Natural killer cell (primary cell): ENCODE results near the gene CERS4. TPM values are rescaled to one million over a fixed set of nuclear protein-coding genes. Genes with fewer than 3 reads are reported as not detected.

Experiments
- ATAC-seq, 3 donors: fragments of 150-1000 bp in 2 of 3; fragments of 200-7000 bp in 1 of 3; cut with Tn5 transposase; 1 replicate in 1 of 3; 2 replicates in 2 of 3; pipeline ENCODE4 v1.10.0; 2021; ENCODE audit warnings: mild to moderate bottlenecking in 2 of 3, moderate library complexity in 2 of 3
- DNase-seq, 2 donors: peaks; one replicate each; pipeline versions ENCODE4 v3.0.0 to v3.0.0-alpha.2; 2013 to 2021; ENCODE audit warnings: mixed read lengths in 1 of 2
- H3K27ac ChIP-seq: one replicate; pipeline ENCODE4 v1.5.1; 2013; ENCODE audit warnings: mild to moderate bottlenecking, low read length
- H3K27me3 ChIP-seq: one replicate; pipeline ENCODE4 v1.6.1; 2013; ENCODE audit warnings: low read length; ENCODE audit not compliant: control insufficient read depth, insufficient read depth
- H3K36me3 ChIP-seq: one replicate; pipeline ENCODE4 v1.6.1; 2013; ENCODE audit warnings: low read length; ENCODE audit not compliant: control insufficient read depth, insufficient read depth
- H3K4me1 ChIP-seq: one replicate; pipeline ENCODE4 v1.6.1; 2013; ENCODE audit warnings: low read length; ENCODE audit not compliant: control insufficient read depth, insufficient read depth
- H3K4me3 ChIP-seq: one replicate; pipeline ENCODE4 v1.5.1; 2013; ENCODE audit warnings: low read length
- H3K9me3 ChIP-seq: one replicate; pipeline ENCODE4 v1.6.1; 2013; ENCODE audit warnings: low read length; ENCODE audit not compliant: control insufficient read depth, insufficient read depth
- H3K27ac Mint-ChIP-seq, 2 donors: one replicate each; pipeline ENCODE4 v1.8.0; 2022; ENCODE audit warnings: mild to moderate bottlenecking in 2 of 2, mixed read lengths in 2 of 2, moderate library complexity in 1 of 2
- H3K27me3 Mint-ChIP-seq, 2 donors: one replicate each; pipeline ENCODE4 v1.8.0; 2022; ENCODE audit warnings: low read depth in 2 of 2, mixed read lengths in 2 of 2
- H3K36me3 Mint-ChIP-seq: one replicate; pipeline ENCODE4 v1.8.0; 2022; ENCODE audit warnings: mixed read lengths
- H3K4me1 Mint-ChIP-seq, 2 donors: one replicate each; pipeline ENCODE4 v1.8.0; 2022; ENCODE audit warnings: mixed read lengths in 2 of 2
- H3K4me3 Mint-ChIP-seq: one replicate; pipeline ENCODE4 v1.8.0; 2022; ENCODE audit warnings: mild to moderate bottlenecking, moderate library complexity, mixed read lengths
- H3K9me3 Mint-ChIP-seq, 2 donors: one replicate each; pipeline ENCODE4 v1.8.0; 2022; ENCODE audit warnings: mixed read lengths in 2 of 2
- CTCF ChIP-seq: fragments of 200-600 bp; IDR thresholded peaks from one replicate; pipeline ENCODE4 v1.8.0; 2022; ENCODE audit warnings: antibody characterized with exemption
- WGBS: methylation state at CpG from one replicate; pipeline ENCODE4 v1.1.7; 2013; ENCODE audit warnings: missing lambda C conversion rate; ENCODE audit not compliant: insufficient coverage; 5-methylcytosine and 5-hydroxymethylcytosine counted together
- intact Hi-C: fragments of 100-400 bp; cut with micrococcal nuclease; formaldehyde crosslinking; loops from one replicate; pipeline ENCODE4 v1.14.2; 2022
- total RNA-seq, 4 donors: library from RNA; stranded (reverse); fragments of 120-200 nt in 1 of 4; gene quantifications; one replicate each; pipeline versions ENCODE4 v1.2.3 to v1.2.4, GENCODE V29; 2013 to 2022

Gene CERS4
- total RNA-seq, 3 donors from 2014 or later (not counting 1 experiment from before 2014, with no cell fraction given): 50.0 to 70.8 (median 69.8) TPM

DNA sequence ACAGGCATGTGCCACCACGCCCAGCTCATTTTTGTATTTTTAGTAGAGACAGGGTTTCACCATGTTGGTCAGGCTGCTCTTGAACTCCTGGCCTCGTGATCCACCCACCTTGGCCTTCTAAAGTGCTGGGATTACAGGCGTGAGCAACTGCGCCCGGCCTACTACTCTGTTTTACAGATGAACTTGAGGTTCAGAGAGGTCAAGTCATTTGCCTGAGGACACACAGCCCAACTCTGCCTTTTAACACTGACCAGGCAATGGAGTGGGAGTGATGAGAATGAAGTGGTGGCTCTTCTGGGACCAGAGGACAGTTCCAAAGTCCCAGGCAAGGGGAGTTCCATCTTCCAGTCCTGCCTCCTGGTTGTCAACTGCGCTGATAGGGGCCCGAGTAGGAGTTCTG is 41.4 kb downstream of the CERS4 start:
- no peaks in the 10 kb centered on the region for H3K27me3 Mint-ChIP-seq
- Histone ChIP-seq H3K9me3 (no peaks in the 10 kb centered on the region), H3K27ac (no peak overlapping the region), H3K36me3 (peaks cover 10% of the 10 kb centered on the region), H3K4me1 (peaks cover 8% of the 10 kb centered on the region), H3K4me3 (no peak overlapping the region), H3K27me3 (no peaks in the 10 kb centered on the region)
- DNase-seq: no peak
- intact Hi-C loops: no loop called here
- no peak for TF ChIP-seq CTCF
- peak overlapping the region in 1 of 2 donors; percentile 29 for H3K27ac Mint-ChIP-seq
- peaks cover 0 to 3% of the 10 kb centered on the region in 2 donors for H3K9me3 Mint-ChIP-seq
- peaks cover 5 to 20% of the 10 kb centered on the region in 2 donors for H3K4me1 Mint-ChIP-seq
- H3K36me3 Mint-ChIP-seq: no peaks in the 10 kb centered on the region
- ATAC-seq: no peak
- 91% methylated on average over 7 of the region's 7 CpGs for WGBS
- no peak overlapping the region for H3K4me3 Mint-ChIP-seq

DNA sequence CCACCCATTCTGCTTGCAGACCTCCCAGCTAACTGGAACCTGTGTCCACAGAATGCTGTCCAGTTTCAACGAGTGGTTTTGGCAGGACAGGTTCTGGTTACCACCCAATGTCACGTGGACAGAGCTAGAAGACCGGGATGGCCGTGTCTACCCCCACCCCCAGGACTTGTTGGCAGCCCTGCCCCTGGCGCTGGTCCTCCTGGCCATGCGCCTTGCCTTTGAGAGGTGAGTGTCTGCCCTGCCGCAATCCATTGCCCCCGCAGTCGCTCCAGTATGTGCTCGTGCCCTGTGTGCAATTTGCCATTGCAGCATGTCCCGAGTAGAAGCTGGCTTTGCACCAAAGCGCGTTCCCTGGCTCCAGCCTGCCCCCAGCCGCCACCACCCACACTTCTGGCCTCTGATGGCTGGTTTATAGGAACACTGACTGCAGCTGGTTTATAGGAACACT is 41.9 kb downstream of the CERS4 start:
- no peak for DNase-seq
- Mint-ChIP-seq H3K4me1 (peaks cover 5 to 20% of the 10 kb centered on the region in 2 donors), H3K4me3 (no peak overlapping the region), H3K36me3 (no peaks in the 10 kb centered on the region), H3K27me3 (no peaks in the 10 kb centered on the region), H3K27ac (no peak overlapping the region), H3K9me3 (peaks cover 0 to 3% of the 10 kb centered on the region in 2 donors)
- Histone ChIP-seq H3K36me3 (peaks cover 14% of the 10 kb centered on the region), H3K9me3 (no peaks in the 10 kb centered on the region), H3K4me3 (no peak overlapping the region), H3K27me3 (no peaks in the 10 kb centered on the region), H3K27ac (no peak overlapping the region), H3K4me1 (peaks cover 8% of the 10 kb centered on the region)
- no peak for ATAC-seq
- no peak for TF ChIP-seq CTCF
- WGBS: 95% methylated on average over 14 of the region's 14 CpGs
- intact Hi-C loops: no loop called here

DNA sequence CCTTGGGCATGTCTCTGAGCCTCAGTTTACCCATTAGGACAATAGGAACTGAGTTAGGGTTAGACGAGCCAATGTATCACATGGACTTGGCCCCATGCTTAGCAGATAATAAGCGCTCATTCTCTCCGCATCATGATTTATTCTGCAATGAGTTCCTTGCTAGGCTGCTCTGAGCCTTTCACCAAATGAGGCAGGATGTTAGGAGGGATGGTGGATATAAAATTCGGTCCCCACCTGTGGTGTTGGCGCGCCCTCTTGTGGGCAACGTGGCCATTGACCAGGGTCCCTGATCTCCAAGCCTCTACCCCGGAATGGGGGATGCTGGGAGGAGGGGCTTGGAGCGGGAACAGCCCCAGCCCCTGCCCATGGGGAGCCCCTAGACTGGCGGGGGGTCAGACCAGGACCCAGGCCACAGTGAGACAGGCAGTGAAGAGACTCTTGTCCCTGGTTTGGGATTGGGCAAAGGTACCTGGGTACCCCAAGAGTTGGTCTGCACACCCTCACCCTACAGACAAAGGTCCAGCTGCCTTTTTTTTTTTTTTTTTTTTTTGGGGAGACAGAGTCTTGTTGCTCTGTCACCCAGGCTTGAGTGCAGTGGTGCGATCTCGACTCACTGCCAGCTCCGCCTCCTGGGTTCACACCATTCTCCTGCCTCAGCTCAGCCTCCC is 43.9 kb downstream of the CERS4 start:
- Mint-ChIP-seq H3K4me1 (peaks cover 5 to 18% of the 10 kb centered on the region in 2 donors), H3K9me3 (peaks cover 0 to 3% of the 10 kb centered on the region in 2 donors), H3K27ac (peak overlapping the region in 1 of 2 donors; percentile 80), H3K27me3 (no peaks in the 10 kb centered on the region), H3K36me3 (no peaks in the 10 kb centered on the region), H3K4me3 (no peak overlapping the region)
- Histone ChIP-seq H3K36me3 (peaks cover 32% of the 10 kb centered on the region), H3K9me3 (no peaks in the 10 kb centered on the region), H3K4me3 (no peak overlapping the region), H3K27me3 (no peaks in the 10 kb centered on the region), H3K4me1 (peaks cover 8% of the 10 kb centered on the region), H3K27ac (no peak overlapping the region)
- peak; percentile 86 to 90 for DNase-seq
- 35% methylated on average over 13 of the region's 13 CpGs for WGBS
- peak; percentile 91 for TF ChIP-seq CTCF
- ATAC-seq: peak; percentile 85 to 98 (median 95)
- intact Hi-C loops: loop anchor here (1.0 kb wide), 2 partner anchors 95 to 309 kb away; no protein-coding TSS in a partner anchor
